GM18517 (cell line): ENCODE measurements around the gene TRPT1.
A peak's percentile ranks its signal among the peaks of the same experiment; 100 is the strongest.

Source experiments
- ATAC-seq: cut with Tn5 transposase; IDR thresholded peaks from one replicate; pipeline ENCODE4 v1.9.1; 2021; ENCODE audit warnings: mild to moderate bottlenecking, moderate library complexity; ENCODE audit not compliant: unreplicated experiment

TRPT1 gene

DNA sequence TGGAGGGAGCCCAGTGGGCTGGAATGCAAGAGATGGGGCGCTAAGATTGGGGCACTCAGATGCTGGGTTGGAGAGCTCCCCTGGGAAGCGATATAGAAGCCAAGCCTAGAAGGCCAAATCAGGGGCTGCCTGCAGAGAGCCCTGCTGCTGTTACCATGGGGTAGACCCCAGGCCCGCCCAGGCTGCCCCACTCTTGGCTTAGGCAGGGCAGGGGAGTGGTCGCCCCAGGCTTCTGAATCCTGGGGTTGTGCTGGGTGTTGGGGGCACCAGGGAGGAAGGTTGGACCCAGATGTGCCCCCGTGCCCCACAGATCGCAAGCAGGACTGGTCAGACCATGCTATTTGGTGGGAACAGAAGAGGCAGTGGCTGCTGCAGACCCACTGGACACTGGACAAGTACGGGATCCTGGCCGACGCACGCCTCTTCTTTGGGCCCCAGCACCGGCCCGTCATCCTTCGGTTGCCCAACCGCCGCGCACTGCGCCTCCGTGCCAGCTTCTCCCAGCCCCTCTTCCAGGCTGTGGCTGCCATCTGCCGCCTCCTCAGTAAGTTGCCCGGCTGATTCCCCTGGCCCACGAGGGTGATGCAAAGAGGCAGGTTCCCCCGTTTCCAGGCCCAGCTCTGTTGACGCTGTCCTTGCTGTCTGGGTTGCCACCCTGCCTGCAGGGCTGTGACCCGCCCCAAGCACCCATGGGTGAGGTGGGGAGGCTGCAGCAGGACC lies 15.5 kb downstream of the TRPT1 start:
- no peak for ATAC-seq

DNA sequence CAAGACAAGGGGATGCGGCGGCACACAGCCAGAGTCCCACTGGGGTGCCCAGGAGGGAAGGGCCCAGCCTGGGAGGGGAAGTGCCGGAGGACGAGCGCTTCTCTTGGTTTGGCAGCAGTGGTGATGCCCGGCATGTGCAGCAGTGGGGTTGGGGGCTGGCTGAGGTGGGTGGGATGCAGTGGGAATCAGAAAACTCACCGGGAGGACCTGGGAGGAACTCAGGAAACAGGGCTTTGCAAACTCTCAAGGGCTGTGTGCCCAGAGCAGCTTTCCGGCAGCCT lies 16.5 kb downstream of the TRPT1 start:
- ATAC-seq: no peak

DNA sequence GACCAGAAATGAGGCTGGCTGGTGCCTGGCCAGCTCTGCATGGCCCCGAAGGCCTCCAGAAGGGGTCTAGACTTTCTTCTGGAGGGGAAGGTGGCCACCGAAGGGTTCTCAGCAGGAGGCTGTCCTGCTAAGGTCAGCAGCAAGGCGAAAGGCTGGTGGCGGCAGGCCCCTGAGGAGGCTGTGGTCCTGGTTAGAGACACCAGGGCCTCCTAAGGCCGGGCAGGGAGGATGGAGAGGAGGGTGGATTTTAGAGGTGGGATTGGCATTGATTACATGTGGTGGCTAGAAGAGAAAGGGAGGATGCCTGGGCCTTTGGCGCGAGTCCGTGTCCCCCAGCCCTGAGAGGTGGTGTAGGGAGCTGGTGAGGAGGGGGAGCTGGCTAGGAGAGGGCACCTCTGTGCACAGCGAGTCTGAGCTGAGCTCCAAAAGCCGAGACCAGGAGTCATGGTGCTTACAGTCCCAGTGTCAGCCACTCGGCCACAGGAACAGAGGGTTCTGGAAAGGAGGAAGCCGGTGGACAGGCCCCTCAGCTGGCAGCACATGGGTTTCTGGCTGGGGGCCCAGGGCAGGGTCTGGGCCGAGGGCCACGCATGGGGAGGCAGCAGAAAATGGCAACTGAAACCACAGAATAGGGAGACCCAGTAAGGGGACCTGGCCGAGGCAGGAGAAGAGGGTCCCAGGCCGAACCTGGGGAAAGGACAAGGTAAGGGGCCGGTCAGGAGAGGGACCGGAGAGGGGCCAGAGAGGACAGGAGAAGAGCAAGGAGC lies 17.0 kb downstream of the TRPT1 start:
- ATAC-seq: no peak

DNA sequence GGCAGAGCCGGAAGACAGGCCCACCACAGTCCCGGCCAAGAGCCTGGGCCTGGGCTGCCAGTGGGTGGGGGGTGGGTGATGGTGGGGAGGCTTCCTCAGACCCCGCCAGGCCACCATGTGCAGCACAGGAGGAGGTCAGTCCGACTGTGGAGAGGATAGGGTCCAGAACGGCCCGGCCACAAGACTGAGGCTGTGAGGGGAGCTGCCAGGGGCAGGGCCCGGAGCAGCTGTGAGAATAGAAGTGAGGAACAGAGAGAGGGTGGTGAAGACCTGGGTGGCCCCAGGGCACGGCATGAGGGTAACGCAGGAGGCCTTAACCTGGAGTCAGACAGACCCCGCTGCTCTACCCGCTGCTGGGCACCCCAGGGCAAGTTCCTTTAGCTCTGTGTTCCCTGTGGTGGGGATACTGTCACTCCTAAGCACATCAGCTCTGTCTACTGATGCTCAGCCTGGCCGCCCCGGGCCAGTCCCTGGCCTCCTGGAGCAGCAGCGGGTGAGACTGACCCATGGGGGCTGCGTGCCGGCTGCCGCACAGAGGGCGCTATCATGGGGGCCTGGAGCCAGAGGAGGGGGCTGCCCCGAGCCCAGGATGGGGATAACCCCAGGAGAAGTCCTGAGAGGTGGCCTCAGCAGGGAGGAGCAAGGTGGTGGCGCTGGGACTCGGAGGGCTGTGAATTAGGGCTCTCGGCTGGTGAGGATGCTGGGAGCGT lies 17.7 kb downstream of the TRPT1 start:
- ATAC-seq: no peak

DNA sequence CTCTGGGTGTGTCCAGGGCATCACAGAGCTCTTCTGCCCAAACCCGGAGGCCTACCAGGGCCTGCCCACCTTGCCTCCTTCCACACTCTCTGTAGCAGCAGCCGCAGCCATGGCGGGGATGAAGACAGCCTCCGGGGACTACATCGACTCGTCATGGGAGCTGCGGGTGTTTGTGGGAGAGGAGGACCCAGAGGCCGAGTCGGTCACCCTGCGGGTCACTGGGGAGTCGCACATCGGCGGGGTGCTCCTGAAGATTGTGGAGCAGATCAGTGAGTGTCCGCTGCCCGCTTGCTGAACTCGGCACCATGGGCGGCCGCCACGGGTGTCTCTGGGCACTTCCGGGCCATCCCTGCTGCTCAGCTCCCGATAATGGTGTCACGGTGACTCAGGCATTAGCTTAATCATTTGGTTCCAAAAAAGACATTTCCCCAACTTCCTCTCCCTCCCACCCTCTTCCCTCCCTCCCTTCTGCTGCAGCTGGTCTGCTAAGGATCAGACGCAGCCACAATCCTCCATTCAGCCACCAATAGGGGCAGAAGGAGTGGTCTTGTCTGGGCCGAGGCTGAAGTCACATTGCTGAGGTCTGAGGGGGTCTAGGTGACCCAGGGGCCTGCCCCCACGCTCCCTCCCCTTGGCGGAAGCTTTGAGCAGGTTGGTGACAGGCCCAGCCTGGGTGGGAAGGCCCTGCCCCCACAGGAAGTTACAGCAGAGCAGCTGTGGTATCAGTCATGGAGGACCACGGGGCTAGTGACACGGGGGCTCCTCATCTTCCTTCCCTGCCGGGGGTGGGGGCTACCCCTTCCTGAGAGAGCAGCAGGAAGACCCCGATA lies 18.5 kb downstream of the TRPT1 start:
- peak; percentile 47 for ATAC-seq

DNA sequence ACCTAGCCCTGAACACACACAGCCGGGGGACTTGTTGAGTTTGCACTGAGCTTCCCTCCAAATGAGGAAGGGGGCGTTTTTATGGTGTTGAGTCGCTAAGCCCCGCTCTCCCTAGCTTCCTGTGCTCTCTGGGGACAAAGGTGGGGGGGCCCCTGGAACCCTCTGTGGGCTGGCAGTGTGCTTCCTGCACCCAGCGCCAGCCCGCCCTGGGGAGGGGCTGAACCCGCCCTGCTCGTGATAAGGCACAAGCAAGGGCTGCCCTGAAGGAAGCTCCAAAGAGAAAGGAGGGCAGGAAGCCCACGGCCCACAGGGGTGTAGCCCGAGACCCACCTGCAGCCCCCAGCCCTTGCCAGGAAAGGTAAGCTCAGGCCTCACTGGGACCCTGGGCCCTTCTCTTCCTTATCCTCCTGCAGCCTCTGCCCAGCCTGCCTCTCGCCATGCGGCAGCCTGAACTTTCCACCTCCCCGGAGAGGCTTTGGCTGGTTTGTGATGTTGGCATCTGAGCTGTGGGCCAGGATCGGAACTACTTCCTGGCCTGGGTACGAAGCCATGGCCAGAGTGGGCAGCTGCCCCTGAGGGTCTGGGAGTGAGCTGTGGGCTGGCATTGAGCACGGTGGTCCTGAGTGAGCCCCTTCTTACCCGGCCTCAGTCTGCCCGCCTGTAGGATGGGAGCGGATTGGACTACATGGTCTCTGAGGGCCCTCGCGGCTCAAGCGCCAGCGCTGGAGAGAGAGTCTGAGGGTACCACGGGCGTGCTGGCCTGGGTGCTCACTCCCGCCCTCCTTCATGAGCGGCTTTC lies 19.3 kb downstream of the TRPT1 start, which contains the start of gene FERMT3:
Gene FERMT3, plus strand, starts transcription at position 265 of the 799 bp plus-strand sequence. CDS start 644 bp downstream, outside the sequence.
- ATAC-seq: peak; percentile 15

DNA sequence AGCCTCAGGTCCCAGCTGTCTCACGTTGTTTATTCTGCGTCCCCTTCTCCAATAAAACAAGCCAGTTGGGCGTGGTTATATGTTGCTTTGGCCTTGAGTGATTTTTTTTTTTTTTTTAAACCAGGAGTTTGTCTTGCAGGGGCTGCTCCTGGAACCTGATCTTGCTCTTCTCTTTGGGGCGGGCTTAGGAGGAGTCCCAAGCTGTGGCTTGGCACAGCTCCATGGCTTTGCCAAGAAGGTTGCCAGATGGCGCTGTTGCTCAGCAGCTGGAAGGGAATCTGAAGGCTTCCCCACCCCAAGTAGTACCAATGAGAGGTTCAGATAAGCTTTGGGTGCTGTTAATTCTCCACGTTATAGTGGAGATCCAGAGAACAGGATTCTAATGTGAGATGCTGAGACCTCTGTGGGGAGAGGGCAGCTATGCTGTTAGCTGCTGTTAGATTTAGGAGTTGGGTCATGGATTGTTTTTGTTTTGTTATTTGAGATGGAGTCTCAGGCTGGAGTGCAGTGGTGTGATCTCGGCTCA lies 21.5 kb downstream of the TRPT1 start:
- no peak for ATAC-seq

DNA sequence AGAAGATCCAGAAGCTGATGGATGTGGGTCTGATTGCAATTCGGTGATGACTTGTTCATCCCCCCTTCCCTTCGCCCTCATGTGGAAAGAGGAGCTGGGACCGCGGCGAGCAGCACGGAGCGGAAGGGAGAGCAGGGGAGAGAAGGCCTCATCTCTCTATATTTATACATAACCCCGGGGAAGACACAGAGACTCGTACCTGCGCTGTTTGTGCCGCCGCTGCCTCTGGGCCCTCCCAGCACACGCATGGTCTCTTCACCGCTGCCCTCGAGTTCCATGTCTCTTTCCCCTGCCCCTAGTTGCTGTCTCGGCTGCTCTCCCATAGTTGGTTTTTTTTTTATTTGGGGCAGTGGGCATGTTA lies 21.9 kb downstream of the TRPT1 start:
- no peak for ATAC-seq

DNA sequence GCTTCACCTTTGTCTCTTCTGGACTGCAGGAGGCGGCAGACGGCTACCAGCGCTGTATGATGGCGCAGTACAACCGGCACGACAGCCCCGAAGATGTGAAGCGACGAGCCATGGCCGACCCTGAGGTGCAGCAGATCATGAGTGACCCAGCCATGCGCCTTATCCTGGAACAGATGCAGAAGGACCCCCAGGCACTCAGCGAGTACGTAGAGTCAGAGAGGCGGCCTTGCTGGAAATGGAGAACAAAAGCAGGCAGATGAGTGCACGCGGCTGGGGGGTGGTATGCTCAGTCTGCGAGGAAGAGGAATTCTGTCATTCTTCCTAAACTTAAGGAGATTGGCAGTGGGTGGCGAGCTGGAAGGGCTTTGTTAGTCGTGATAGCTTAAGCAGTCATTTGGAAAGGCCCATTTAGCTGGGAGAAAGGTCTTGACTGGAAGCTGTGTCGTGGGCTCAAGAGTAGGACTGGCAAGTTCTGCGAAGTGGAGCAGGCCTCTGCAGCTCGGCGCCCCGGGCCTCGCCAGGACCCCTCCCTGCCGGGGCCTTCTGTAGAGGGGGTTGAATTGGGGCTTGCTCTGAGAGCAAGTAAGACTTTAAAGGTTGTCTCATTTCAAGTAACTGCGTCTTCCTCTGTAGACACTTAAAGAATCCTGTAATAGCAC lies 22.4 kb downstream of the TRPT1 start:
- no peak for ATAC-seq

DNA sequence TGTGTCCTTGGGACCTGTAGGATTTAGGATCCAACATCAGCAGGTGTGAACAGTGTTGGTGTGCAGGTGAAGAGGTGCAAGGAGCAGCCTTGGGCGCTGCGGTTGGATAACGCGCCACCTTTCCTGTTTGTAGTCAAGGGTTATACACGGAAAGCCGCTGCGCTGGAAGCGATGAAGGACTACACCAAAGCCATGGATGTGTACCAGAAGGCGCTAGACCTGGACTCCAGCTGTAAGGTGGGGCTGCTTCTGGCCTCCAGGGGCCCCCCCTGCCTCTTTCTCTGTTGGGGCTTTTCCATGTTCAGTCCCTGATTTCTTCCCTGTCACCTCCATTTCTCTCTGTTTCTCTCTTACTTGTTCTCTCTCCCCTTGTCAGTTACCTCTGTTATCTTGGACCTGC lies 23.0 kb downstream of the TRPT1 start:
- ATAC-seq: no peak

DNA sequence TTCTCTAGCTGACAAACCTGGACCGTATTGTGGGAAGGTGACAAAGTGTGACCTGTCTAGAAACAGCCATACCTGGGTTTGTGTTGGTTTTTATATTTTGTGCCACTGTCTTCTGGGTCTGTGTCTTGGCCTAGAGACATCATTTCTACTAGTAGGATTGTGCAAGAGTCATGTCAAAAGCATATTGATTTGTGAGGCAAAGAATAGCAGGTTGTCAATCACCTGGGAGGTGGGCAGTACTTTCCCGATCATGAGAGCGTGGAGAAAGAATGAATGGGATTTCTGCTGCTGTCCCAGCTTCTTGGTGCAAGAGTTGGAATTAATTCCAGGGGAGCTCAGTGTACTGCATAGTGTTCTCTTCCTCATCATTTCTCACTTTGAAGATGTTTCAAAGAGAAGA lies 24.4 kb downstream of the TRPT1 start:
- ATAC-seq: no peak

DNA sequence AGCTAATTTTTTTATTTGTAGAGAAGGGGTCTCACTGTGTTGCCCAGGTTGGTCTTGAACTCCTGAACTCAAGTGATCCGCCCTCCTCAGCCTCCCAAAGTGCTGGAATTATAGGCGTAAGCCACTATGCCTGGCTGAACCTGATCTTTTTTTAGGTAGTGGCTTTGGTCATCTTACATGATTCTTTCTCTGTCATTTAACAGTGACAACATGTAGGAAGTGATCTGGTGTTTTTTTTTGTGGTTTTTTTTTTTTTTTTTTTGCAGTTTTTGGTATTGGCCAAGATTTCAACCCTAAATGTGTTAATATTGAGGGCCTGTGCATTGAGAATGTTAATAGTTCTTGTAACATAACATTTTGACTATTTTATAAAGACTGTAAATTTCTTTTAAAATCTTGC lies 27.5 kb downstream of the TRPT1 start:
- ATAC-seq: no peak

DNA sequence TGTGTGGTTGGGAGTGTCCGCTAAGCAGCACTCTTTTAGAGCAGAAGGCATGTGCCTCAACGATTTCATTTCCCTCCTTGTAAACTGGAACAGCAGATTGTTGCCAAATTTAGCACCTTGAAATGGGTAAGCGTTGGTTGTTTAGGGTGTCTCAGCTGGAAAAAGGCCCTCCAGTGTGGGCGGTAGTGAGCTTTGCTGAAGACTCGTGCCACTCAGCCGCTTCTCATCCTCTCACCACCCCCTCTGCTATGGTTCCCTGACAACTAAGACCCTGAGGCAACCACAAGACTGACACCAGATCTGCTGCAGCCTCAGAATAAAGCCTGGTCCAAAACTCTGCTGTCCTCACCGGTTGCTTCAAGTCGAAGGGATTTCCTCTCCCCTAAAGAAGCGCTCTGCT lies 29.4 kb downstream of the TRPT1 start:
- no peak for ATAC-seq

DNA sequence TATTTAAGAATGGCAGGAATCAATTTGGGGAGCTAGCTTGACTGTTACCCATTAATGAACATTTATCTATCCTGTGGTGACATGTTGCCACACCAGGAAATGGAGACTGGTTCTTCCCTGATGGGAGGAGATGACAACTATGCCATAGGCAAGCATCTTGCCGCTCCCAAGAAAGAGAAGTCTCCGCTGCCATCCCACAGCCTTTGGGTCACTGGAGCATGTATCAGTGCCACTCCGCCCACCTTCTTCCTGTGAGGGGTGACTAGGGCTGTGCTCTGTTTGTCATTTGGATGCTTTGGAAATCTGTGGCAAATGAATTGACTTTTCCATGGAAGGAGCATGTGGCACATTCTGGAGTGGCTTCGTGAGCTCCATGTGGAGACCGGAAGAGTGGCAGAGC lies 33.6 kb downstream of the TRPT1 start:
- ATAC-seq: no peak

DNA sequence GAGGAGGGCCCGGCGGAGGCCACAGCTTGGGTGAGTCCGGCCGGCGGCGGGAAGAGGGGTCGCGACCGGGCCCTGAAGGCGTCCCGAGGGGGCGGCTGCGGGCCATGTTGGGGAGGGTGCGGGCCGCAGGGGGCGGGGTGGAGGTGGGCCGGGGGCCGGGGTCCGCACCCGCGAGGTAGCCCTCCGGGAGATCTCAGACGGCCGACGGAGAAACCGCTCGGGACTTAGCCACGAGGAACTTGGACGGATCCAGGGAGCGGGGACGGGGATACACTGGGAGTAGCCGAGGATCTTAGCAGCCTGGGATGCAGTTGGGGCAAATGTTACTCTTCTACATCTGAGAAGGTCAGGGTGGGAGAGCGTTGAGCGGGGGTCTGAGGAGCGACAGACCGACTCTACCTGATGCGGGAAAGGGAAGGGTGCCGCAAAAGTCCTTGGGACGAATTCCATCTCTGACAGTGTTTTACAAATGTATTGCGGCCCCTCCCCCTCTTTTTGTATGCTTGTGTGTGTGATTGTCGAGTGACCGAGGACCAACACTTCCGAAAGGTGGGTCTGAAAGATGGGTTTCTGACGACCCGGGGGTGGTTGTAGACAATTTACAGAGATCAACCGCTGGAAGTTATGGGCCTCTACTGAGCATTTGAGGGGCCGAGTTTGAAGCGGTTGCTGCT lies 39.4 kb downstream of the TRPT1 start:
- no peak for ATAC-seq

DNA sequence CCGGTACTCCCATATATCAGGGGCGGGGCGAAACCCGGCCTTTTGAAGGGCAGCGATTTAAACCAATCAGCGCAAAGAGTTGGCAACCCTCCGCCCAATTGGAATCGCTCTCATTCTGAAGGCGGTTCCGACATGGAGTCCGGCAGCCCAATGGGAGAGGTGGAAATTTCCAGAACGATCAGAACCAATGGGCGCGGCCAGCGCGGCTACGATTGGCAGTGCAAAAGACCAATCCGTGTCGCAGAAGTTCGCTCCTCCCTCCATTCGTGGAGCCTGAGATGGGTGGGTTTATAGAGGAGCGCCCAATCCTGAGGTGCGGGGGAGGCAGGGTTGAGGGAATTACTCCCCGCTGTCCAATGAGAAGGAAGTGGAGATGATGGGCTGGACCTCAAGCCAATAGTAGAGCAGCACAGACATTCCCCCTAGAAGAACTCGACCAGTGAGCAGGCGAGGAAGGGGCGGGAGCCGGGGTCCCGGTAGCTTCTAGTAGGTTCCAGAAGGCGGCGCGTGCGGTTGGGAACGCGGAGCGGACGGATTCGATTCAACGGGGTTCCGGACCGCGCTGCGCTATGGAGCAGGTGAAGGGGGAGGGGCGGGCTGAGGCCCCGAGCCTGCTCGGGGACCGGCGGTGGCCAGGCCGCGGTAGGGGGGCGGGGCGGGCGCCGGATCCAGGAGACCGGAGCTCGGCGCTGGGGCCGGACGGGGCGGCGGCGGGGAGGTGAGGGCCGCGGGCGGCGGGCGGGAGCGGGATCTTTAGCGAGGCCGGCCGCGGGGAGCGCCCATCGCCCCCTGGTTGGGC lies 40.1 kb downstream of the TRPT1 start, which contains the start of gene STIP1:
Gene STIP1, plus strand, starts transcription at position 479 of the 799 bp plus-strand sequence. Its CDS starts 91 bp downstream, at position 570.
- peak; percentile 89 for ATAC-seq

DNA sequence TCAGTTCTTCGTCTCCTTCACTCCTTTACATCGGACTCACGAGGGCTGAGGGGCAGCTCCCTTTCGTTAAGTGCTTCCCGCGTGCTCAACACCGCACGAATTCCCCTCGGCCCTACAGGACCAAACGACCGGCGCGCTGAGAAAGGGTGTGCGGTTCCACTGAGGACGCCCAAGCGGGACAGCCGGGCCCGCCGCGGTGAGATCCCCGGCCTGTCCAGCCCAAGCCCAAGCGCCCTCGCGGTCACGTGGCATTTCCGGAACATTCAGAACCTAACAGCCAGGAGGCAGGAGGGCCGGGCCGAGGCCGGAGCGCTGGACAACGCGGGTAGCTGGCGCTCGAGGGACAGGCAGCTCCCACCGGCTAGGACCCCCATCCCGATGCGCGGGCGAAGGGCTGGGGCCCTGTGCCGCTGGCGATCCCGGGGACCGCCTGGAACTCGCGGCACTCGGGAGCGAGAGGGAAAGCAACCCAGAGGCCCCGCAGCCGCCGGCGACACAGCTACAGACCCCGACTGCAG lies 40.8 kb downstream of the TRPT1 start:
- peak; percentile 25 for ATAC-seq

DNA sequence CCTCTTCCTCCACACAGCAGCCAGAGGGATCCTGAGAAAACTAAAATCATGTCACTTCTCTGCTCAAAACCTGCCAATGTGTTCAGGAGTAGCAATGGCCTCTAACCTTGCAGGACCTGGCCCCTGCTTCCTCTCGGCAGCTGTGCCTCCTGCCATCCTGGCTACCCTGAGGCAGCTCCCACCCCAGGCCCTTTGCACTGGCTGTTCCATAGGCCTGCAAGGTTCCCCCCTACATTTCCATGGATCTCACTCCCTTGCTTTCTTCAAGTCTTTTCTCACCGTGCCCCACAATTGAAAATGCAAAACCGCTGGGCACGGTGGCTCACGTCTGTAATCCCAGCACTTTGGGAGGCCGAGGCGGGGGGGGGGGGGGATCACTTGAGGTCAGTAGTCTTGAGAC lies 42.1 kb downstream of the TRPT1 start:
- ATAC-seq: no peak
